Activated CD8-positive, alpha-beta memory T cell treated with anti-CD3 and anti-CD28 coated beads for 4 hours (primary cell): Measurements from ENCODE around the gene TMEM127.

ENCODE experiments used
- DNase-seq, 2 donors: peaks; one replicate each; pipeline ENCODE4 v3.0.0-alpha.2; 2020; ENCODE audit warnings: low read depth in 2 of 2

The TMEM127 gene

GRCh38 chr2:96205888-96206287, 59.9 kb downstream of the TMEM127 start:
- DNase-seq: no peak

- no peak for DNase-seq
These were observed 60.8 kb downstream of the TMEM127 start for GRCh38 chr2:96204836-96205624.

GRCh38 chr2:96203130-96204028, 62.4 kb downstream of the TMEM127 start:
- no peak for DNase-seq

GRCh38 chr2:96202152-96202854, 63.5 kb downstream of the TMEM127 start:
- no peak for DNase-seq

- DNase-seq: no peak
These were observed 64.5 kb downstream of the TMEM127 start for GRCh38 chr2:96201338-96201737.

- no peak for DNase-seq
These were observed 66.9 kb downstream of the TMEM127 start for GRCh38 chr2:96198921-96199320.
